AML-193 (cell line): ENCODE measurements around the gene CHST8.
"Not testable (repeated sequence)": the region's sequence is repeated elsewhere in the genome, so short reads cannot be mapped to it uniquely, and the experiment has no call there.

Experiments used
- DNase-seq, 2 experiments: peaks; one replicate each; lab custom pipeline; 2025; lab: John Stamatoyannopoulos, UW

The CHST8 gene

GRCh38 chr19:33644284-33644836, 22.6 kb downstream of the CHST8 start:
- DNase-seq: no peak

- DNase-seq: no peak
Observed at GRCh38 chr19:33646306-33646705, 24.6 kb downstream of the CHST8 start.

DNA sequence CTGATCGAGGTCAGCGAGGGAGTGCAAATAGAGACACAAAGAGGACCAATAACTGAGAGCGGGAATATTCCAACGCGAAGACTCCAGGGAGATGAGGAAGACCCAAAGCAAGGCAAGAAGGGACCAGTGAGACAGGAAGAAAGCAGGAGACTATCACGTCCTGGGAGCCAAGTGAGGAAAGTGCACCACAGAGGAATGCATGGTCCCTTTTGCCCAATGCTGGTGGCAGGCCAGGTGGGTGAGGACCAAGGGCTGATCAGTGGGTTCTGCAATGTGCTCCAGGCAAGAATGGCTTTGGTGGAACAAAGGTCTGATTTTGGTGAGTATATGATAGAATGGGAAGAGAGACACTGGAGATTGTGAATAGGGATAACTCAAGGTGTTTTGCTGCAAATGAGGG, 25.4 kb downstream of the CHST8 start:
- DNase-seq: no peak

DNA sequence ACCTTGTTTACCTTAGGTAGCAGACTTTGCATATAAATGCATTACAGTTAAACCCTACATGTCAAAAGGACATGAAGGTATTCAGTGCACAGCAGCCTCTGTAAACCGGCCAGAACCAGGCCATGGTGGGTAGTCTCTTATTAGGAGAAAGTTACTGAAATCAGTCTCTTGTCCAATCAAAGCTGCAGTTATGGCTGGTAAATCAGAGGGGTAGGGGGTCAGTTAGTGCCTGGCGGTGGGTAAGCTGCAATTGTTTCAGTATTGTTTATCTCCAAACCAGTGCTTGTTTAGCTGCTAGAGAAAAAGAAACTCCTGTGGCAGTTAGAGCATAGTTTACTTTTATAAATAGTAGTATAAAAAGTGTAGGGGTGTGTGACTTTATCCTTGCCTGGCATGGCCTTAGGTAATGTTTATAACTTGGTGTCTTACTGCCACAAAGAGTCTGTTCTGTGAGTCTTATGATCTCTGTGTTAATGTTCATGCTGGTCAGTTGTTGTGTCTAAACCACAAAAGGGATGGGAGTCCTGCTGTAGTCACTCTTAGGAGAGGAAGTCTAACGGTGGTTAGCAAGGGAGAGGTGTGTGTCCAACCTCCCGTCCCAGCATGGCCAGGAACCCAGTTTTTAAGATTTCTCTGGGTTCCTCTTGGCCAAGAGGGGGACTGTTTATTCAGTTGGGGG, 28.0 kb downstream of the CHST8 start:
- no peak for DNase-seq

- DNase-seq: no peak
Observed at GRCh38 chr19:33653684-33654083, 31.9 kb downstream of the CHST8 start.

DNA sequence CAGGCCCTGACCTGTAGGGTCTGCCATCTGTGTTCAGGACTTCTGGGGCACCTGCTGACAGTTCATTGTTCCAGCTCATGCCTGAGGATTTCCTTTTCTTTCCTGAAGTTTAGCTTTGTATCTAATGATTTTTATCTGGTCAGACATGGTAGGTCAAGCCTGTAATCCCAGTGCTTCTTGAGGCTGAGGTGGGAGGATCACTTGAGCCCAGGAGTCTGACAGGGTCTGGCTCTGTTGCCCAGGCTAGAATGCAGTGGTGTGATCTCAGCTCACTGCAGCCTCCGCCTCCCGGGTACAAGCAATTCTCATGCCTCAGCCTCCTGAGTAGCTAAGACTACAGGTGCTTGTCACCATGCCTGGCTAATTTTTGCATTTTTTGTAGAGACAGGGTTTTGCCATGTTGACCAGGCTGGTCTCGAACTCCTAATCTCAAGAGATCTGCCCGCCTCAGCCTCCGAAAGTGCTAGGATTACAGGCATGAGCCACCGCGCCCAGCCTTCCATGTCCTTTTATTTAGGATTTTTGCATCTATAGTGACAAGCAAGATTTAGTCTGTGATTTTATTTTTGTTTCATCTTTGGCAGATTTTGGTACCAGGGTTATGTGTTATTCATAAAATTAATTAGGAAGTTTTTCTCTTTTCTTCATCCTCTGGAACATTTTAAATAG, 33.2 kb downstream of the CHST8 start:
- no peak for DNase-seq

DNA sequence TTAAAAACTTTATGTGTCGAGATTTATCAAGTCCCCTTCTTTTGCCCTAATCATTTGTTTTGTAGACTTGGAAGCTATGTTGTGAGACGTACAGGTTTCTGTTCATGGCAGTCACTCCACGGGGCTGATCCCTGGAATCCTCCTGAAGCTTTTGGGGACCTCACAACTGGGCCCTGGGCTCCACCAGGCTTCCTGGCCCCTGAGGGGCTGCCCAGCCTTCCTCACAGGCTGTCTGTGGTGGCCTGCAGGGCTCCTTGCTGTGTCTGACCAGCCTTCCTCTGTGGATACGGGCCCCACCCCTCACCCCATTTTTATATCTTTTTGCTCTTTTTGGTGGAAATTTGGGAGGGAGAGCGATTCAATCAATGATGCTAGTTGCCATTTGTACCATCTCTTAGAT, 38.1 kb downstream of the CHST8 start:
- no peak for DNase-seq

- DNase-seq: no peak
Observed at GRCh38 chr19:33660410-33661124, 38.8 kb downstream of the CHST8 start.

- DNase-seq: no peak
Observed at GRCh38 chr19:33661336-33661735, 39.6 kb downstream of the CHST8 start.

DNA sequence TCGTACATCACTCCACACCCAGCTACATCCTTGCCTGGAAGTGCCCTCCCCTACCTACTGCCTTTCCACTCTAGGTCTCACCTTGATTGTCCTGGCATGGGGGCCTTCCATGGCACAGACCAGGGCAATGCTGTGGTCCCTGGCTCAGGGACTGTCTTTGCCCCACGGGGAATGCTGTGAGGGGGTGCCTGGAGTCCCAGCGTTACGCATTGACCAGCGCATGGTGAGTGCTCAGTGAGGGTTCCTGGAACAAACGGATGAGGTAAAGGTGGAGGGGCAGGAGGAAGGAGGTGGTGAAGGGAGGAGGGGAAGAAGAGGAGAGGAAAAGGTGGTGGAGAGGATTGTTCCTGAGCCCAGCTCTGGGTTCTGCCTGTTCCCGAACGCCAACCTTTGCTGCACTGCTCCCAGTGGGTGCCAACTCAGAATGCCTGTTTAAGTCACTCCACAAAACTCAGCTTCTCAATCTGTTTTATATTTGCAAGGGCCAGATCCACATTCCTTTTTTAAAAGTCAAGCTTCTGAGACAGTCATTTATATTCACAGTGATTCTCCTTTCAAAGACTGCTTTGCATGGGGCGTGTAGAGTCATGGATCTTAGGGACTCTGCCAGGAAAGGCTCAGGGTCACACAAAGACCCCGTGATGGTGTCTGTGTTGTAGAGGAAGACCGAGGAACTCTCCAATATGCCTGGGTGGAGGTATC, 40.8 kb downstream of the CHST8 start:
- DNase-seq: no peak

DNA sequence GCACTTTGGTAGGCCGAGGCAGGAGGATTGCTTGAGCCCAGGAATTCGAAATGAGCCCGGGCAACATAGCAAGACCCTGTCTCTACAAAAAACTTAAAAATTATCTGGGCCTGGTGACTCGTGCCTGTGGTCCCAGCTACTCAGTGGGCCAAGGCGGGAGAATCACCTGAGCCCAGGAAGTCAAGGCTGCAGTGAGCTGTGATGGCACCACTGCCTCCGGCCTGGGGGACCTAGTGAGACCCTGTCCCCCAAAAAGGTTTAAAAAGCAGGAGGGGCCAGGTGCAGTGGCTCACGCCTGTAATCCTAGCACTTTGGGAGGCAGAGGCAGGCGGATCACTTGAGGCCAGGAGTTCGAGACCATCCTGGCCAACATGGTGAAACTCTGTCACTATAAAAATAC, 41.6 kb downstream of the CHST8 start:
- DNase-seq: not testable (repeated sequence)

DNA sequence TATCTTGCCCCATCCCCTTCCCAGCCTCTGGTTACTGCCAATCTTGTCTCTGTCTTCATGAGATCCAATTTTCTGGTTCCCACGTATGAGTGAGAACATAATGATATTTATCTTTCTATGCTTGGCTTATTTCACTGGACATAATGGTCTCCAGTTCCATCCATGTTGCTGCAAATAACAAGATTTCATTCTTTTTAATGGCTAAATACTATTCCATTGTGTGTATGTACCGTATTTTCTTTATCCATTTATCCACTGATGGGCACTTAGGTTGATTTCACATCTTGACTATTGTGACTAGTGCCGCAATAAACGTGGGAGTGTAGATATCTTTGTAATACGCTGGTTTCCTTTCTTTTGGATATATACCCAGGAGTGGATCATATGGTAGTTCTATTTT, 43.0 kb downstream of the CHST8 start:
- no peak for DNase-seq

DNA sequence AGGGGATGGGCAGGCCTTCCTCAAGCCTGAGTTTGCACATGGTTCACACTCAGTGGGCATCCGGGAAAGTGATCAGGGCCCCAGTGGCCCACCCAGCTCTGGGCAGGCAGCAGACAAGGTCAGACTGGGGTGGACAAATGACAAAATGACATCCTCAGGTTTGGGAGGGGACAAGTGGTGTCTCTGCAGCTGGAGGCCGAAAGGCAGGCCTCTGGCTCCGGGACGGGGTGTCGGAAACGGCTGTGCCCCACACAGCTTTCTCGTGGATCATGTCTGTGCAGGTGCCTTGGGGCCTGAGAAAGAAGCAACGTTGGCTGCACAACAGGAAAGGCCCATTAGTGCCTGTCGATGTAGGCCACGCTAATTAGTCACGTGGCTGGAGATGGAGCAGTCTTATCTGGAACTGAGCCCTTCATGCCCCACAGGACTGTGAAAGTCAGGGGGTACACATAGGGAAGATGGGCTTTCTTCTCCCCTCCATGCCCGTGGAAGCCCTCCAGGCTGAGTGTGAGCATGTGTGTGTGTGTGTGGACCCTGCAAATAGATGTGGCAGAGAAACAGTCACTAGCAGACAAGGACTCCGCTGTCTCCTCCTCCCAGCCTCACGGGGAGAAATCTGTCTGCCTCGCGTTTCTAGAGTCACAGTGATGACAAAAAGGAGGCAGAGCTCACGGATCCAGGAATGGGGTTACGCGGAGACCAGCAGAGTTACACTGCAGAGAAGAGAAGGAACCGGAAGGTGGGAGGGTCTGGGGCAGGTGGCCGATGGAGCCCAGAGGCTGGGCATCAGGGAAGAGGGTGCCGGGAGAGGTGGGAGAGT, 44.2 kb downstream of the CHST8 start:
- no peak for DNase-seq

- no peak for DNase-seq
Observed at GRCh38 chr19:33667141-33667650, 45.4 kb downstream of the CHST8 start.

- no peak for DNase-seq
Observed at GRCh38 chr19:33667881-33668280, 46.1 kb downstream of the CHST8 start.

- DNase-seq: no peak
Observed at GRCh38 chr19:33668968-33669367, 47.2 kb downstream of the CHST8 start.

DNA sequence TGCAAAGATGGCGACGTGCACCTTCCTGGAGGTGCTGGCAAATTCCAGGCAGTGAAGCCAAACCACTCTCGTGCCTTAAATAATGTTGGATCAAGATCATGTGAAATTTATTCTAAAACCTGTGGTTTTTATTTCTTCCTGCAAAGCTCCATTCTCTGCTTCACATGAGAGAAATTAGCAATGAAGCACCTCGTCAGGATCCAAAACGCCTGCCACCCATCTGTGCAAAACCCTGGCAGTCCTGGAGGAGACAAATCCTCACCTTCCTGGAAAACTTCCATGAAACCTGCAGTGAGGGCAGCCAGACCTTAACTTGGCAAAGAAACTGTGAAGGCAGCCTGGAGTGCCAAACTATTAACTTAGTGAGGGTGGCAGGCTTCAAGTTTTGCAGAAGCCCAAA, 47.6 kb downstream of the CHST8 start:
- no peak for DNase-seq

GRCh38 chr19:33670398-33670797, 48.6 kb downstream of the CHST8 start:
- no peak for DNase-seq

DNA sequence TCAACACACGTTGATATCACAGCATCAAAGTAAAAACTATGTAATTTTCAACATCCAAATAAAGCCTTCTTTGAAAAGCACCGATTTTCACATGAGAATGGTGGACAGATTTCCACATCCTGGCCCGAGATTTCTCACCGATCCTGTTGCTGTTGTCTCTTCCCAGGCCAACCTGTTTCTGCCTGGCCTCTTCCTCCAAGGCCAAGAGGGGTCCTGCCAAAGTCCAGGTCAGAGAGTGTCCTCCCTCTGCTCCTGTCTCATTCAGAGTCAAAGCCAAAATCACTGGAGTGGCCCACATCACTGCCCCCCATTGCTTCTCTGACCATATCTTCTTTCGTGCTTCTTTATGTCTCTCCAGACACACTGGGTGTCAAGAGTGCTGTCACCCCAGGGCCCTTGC, 49.5 kb downstream of the CHST8 start:
- no peak for DNase-seq

DNA sequence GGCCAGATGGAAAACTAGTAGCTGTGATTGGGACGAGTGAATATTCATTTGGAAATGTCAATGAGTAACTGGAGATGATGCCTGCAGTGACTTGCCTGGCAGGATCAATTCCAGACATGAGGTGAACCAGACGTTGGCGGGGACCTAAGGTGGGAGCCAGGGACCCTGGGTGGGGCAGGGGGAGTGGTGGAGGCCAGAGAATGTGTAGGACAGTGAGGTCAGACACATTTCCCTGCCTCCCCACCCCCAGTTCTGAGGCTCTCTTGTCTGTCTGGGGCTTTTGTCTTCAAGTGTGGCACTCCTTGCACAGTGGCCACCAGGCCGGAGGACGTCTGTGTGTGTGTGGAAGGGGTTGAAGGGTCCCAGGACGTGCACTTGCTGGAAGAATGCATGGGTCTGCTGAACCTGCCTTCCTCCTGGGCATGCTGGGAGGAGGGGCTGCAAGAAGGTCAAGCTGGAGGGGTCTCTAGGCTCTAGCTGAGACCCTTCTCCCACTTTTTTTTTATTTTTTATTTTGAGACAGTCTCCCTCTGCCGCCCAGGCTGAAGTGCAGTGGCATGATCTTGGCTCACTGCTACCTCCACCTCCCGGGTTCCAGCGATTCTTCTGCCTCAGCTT, 51.6 kb downstream of the CHST8 start:
- no peak for DNase-seq
